ENCODE data around the gene LCLAT1.

- no peak for TF ChIP-seq POLR2AphosphoS5 (IDR thresholded peaks at IDR 0.05; ENCODE audit: borderline replicate concordance, low read depth, low read length)
- no peak for TF ChIP-seq EZH2 (IDR thresholded peaks at IDR 0.05)
- TF ChIP-seq FOXP2 (optimal IDR thresholded peaks at IDR 0.05; ENCODE audit: control extremely low read depth, extremely low read length, insufficient read depth): no peak
Measured at GRCh38 chr2:30584116-30584515, 137.1 kb downstream of the LCLAT1 start.

Data from SK-N-MC (cell line).